M059J (cell line): ENCODE data around the gene HSPB7. TPM values are rescaled to one million over a fixed set of nuclear protein-coding genes. Genes with fewer than 3 reads are reported as not detected.
"Not testable (repeated sequence)": the region's sequence is repeated elsewhere in the genome, so short reads cannot be mapped to it uniquely, and the experiment has no call there.

Source experiments
- DNase-seq: peaks from one replicate; pipeline ENCODE4 v3.0.0-alpha.2; 2012; ENCODE audit warnings: low read depth
- total RNA-seq: library from RNA; depleted of rRNA; stranded (reverse); fragments of >200 nt; shearing (Covaris generic); gene quantifications from 2 replicates; pipeline ENCODE4 v1.2.3, GENCODE V29; 2014

Gene HSPB7
- total RNA-seq, 1 experiment from 2014 or later, result 1.4 TPM

GRCh38 chr1:16022393-16022792 is 4.5 kb upstream of the HSPB7 start:
- no peak for DNase-seq

DNA sequence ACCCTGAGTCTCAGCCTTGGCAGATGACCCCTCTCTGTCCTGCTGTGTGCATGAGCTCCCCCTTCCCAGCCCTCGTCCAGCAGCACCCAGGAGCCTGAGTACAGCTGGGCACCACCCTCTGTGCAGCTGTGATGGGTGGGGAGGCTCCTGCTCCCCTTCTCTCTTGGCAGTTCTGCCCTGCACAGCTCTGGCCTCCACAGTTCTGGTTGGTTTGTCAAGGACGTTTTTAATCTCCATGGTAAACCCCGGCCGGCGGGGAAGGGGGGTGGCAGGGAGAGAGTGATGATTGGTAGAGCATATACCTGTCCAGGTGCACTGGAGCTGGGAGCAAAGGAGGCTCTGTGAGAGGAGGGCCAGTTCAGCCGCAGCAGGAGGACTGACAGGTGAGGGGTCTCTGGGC is 3.8 kb upstream of the HSPB7 start, which contains the start of gene CLCNKA:
Gene CLCNKA (plus strand): TSS at position 356 of the 400 bp plus-strand sequence. CDS start 584 bp downstream, outside the sequence.
- DNase-seq, result no peak

DNA sequence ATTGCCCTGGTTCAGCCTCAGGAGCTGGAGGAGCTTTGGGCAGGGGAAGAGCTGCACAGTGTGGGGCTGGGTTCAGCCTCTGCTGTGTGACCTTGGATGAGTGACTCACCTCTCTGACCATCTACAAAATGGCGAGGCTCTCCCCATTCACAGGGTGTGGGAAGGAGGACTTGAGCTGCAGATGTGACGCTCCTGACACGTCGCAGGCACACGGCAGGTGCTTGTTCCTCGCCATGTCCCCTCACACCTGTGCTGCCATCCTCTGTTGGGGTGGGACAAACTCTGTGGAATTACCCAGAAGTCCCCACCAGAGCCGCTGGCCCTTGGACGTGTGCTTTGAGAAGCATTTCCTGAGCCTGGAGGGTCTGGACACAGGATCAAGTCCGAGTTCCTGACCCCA is 3.0 kb upstream of the HSPB7 start:
- not testable (repeated sequence) for DNase-seq

GRCh38 chr1:16020325-16020724 is 2.5 kb upstream of the HSPB7 start:
- peak; percentile 22 for DNase-seq

- peak; percentile 62 for DNase-seq
Measured at GRCh38 chr1:16019644-16020277, 1.9 kb upstream of the HSPB7 start.

DNA sequence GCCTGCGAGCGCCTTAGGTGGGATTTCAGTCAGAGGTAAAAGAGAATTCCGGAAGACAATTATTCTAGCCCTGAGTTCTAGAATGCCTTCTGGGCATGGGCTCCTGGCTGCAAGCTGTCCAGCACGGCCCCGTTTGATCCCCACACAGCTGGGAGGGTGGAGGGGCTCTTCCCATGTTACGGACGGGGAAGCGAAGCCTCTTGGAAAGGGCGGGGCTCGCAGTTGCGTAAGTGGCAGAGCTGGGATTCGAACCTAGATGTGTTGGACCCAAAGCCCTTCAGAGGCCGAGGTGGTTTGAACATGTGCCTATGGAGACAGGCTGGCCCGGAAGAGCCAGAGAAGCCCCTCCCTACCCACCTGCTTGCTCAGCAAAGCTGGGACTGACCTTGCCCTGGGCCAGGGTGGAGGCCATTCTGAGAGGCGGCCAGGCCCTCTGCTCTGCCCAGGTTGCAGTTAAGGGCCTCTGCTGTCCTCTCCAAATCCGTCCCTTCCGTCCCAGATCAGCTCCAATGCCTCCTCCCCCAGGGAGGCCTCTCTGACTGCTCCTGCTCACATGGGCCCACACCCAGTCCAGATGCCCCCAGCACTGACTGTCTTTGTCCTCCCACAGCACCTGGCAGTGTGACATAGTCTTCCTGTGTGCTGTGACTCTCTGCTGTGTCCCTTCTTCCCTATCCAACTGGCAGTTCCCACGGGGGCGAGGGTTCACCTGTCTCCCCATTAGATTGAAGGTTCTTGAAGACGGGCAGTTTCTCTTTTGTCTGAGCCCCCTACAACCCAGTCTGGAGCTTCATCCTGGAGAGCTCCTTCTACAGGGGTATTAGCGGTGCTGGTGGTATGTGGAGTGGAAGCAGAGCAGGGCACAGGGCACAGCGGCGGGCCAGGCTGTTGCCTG is 1.2 kb upstream of the HSPB7 start:
- no peak for DNase-seq

- DNase-seq, result no peak
Measured at GRCh38 chr1:16018308-16018707, 465 bp upstream of the HSPB7 start.

GRCh38 chr1:16017076-16017460 is 775 bp downstream of the HSPB7 start:
- no peak for DNase-seq

- DNase-seq, result peak; percentile 74
Measured at GRCh38 chr1:16015960-16016901, 1.6 kb downstream of the HSPB7 start.

DNA sequence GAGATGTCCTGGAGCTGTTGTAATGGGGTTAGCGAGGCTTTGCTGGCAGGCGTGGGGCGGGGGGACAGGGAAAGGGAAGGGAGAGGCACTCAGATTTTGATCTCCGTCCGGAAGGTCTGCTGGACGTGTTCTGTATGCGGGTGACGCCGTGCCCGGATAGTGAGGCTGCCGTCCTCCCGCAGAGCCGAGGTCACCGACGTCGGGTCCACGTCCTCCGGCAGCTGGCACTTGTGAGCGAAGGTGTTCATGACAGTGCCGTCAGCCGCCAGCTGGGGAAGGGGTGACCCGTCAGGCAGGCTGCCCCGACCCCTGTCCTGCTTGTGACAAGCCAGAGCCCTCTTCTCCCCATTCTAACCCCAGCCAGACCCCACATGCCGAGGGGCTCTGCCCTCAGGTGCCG is 2.4 kb downstream of the HSPB7 start:
- no peak for DNase-seq

- DNase-seq, result peak; percentile 42
Measured at GRCh38 chr1:16014509-16015482, 3.0 kb downstream of the HSPB7 start.

DNA sequence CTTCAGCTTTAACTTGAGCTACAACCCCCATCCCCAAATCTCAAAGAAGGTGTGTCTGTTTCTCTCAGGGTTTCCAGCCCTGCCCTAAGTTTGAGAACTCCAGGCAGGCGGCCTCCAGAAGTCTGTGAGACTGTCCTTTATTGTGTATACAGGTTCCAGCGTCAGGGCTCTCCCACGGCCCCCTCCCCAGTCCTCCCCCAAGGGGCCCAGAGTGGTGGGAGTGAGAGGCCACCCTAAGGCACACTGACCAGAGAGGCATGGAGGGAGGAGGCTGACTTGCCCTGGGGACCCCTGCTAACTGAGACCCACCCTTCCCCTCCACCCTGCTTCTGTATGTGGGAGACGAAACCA is 4.0 kb downstream of the HSPB7 start:
- no peak for DNase-seq

GRCh38 chr1:16013220-16013907 is 4.5 kb downstream of the HSPB7 start:
- peak; percentile 87 for DNase-seq

DNA sequence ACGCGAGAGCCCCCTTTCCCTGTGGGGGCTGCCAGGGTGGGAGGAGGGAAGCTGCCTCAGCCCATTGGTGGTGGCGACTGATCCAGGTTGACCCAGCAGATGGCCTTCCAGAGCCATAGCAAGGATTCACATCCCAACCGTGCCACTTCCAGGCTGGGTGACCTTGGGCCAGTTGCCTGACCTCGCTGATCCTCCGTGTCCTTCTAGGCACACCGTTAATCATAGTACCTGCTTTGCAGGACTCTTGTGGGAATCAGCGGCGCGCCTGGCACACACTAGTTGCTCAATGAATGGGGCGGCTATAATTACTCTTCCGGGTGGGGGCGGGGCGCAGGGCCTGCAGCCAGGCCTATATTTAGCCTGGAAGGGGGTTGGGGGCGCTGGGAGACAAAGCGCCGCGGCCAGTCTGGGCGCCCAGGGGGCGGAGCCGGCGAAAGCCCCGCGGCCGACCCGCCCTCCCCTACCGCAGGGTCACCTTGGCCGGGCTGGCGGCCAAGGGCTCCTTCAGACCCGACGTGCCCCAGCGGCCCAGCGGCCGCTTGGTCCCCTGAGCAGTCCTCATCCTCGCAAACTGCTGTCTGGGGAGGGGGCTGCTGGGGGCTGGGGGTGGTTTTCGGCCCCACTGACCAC is 5.1 kb downstream of the HSPB7 start:
- peak; percentile 93 for DNase-seq

GRCh38 chr1:16011936-16012589 is 5.8 kb downstream of the HSPB7 start:
- no peak for DNase-seq

- no peak for DNase-seq
Measured at GRCh38 chr1:16010837-16011236, 7.0 kb downstream of the HSPB7 start.

DNA sequence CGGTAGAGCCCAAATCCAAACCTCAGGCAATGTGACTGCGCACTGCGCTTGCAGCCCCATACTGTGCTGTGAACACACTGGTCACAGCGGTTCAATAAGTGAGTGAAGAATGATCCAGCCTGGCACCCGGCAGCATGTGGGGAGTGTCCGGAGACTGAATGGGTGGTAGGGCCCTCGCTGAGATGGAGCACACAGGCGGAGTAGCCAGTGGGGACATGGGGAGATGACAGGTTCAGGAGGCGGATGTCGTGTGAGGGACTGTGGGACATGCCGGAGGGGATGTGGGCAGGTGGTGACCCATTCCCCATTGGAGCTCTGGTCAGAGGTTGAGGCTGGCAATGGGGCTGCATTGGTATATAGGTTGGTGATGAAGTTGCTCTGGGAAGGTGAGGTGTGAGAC is 8.2 kb downstream of the HSPB7 start:
- DNase-seq, result no peak

DNA sequence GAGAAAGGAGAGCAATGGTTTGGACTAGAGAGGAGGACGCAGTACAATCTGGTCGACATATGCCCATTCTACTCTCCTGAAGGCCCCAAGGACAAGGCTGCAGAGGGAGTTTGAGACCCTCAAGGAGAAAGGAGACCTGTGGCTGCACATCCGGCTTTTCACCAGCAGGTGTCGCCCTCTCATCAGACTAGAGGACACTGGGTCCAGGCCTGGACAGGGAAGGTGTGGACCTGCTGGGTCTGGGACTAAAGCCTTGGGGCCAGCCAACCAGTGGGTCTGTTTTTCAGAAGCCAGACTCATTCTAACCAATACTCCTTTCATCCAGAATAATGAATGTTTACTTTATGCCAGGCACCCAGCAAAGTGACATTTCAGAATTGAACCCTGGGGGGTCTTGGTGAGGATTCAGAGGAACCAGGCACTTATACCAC is 8.8 kb downstream of the HSPB7 start:
- DNase-seq, result peak; percentile 77

DNA sequence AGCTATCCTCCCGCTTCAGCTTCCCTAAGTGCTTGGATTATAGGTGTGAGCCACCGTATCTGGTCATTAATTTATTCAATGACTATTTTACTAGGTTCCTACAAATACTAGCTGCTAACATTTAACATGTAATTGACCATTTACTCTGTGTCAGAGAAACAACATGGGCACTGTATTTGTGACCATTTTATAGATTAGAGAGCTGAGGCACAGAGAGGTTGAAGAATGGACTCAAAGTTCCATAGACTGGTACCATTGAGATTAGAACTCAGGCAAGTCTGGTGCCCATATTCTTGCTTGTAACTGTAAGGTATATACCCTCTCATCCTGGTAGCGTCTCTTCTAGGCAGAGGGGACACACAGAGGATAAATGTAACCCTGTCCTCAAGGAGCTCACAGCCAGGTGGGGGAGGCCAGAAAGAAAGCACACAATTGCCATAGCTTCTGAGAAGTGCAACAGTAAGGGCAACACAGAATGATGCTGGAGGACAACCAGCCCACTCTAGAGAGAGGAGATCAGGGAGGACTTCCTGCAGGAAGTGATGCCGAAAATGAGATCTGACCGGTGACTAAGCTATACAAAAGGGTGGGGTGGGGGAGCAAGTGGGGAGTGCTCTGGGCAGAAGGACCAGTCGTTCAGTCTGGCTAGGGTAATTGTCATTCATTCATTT is 10.0 kb downstream of the HSPB7 start:
- DNase-seq, result no peak
